ENCODE results near the gene IFT122.

DNA sequence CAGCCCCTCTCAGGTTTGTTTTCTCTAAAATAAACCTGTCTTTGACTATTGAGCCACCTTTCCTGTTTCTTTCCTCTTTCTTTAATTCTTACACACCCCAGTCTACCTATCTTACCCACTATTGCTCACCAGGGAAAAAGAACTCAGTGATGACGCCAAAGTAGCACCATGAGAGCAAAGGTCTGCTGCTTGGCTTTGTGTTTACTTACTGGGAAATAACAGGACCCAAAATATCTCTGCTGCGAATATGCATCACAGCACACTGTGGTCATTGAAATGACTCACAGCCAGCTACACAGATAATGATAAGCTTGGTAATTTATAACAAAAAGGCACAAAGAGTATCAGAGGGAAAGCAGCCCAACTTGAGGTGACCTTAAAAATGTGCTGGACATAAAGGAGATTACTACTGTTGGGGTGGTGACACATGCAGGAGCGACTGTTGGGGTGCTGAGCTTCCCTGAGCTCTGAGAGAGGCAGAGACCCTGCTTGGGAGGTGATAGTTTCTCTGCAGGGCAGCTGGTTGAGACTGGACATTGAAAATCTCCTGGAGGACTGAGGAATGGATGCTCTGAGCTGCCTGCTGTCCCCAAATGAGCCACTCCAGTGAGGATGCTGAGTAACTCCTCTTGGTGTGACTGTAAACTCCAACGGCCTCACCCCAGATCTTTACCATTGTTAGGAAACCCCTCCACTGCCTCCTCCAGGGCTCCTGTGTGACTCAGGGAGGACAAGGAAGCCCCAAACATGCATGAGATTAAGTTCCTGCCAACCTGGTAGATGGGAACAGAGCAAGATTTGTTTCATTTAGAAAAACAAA lies 26.1 kb upstream of the IFT122 start:
- TF ChIP-seq, protein P1, sequence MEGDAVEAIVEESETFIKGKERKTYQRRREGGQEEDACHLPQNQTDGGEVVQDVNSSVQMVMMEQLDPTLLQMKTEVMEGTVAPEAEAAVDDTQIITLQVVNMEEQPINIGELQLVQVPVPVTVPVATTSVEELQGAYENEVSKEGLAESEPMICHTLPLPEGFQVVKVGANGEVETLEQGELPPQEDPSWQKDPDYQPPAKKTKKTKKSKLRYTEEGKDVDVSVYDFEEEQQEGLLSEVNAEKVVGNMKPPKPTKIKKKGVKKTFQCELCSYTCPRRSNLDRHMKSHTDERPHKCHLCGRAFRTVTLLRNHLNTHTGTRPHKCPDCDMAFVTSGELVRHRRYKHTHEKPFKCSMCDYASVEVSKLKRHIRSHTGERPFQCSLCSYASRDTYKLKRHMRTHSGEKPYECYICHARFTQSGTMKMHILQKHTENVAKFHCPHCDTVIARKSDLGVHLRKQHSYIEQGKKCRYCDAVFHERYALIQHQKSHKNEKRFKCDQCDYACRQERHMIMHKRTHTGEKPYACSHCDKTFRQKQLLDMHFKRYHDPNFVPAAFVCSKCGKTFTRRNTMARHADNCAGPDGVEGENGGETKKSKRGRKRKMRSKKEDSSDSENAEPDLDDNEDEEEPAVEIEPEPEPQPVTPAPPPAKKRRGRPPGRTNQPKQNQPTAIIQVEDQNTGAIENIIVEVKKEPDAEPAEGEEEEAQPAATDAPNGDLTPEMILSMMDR (IDR thresholded peaks at IDR 0.05) = no peak
- no peak for TF ChIP-seq POLR2A (IDR thresholded peaks at IDR 0.05)
